ENCODE results near the gene PRKG1.

The PRKG1 gene

GRCh38 chr10:51768886-51769465, 694.7 kb downstream of the PRKG1 start:
- H3F3A ChIP-seq (ENCODE audit: low read depth): no peaks in the 10 kb centered on the region
- H2AFZ ChIP-seq (ENCODE audit: low read length): no peak overlapping the region
- H3K9ac ChIP-seq (ENCODE audit: low read depth, low read length, poor library complexity, severe bottlenecking): no peak overlapping the region
- H4K20me1 ChIP-seq (ENCODE audit: insufficient read depth, low read length, poor library complexity, severe bottlenecking): no peaks in the 10 kb centered on the region
- no peaks in the 10 kb centered on the region for H3K4me1 ChIP-seq (ENCODE audit: insufficient read depth, low read length, poor library complexity, severe bottlenecking)
- no peaks in the 10 kb centered on the region for H3K27me3 ChIP-seq (ENCODE audit: insufficient read depth, low read length, poor library complexity, severe bottlenecking)
- TF ChIP-seq EZH2phosphoT487 (IDR thresholded peaks at IDR 0.05; ENCODE audit: borderline replicate concordance) (no peak), CTCF (conservative IDR thresholded peaks at IDR 0.05; ENCODE audit: low read length) (no peak)
- no peaks in the 10 kb centered on the region for H3K36me3 ChIP-seq (ENCODE audit: insufficient read depth, low read length)
- H3K9me3 ChIP-seq (ENCODE audit: insufficient read depth, low read depth, low read length): no peaks in the 10 kb centered on the region
- no peaks in the 10 kb centered on the region for H3K9me2 ChIP-seq (replicated peaks; ENCODE audit: low read depth, low read length)
- H3K4me2 ChIP-seq (ENCODE audit: low read depth, low read length, poor library complexity, severe bottlenecking): no peak overlapping the region
- H3K4me3 ChIP-seq (ENCODE audit: low read length, poor library complexity, severe bottlenecking): no peak overlapping the region
- no peaks in the 10 kb centered on the region for H3K79me2 ChIP-seq (ENCODE audit: insufficient read depth, low read length)

- H3K9ac ChIP-seq (ENCODE audit: low read depth, low read length, poor library complexity, severe bottlenecking): no peak overlapping the region
- no peaks in the 10 kb centered on the region for H3K4me1 ChIP-seq (ENCODE audit: insufficient read depth, low read length, poor library complexity, severe bottlenecking)
- no peaks in the 10 kb centered on the region for H3K9me2 ChIP-seq (replicated peaks; ENCODE audit: low read depth, low read length)
- no peaks in the 10 kb centered on the region for H3K9me3 ChIP-seq (ENCODE audit: insufficient read depth, low read depth, low read length)
- H3K4me3 ChIP-seq (ENCODE audit: low read length, poor library complexity, severe bottlenecking): no peak overlapping the region
- no peaks in the 10 kb centered on the region for H4K20me1 ChIP-seq (ENCODE audit: insufficient read depth, low read length, poor library complexity, severe bottlenecking)
- no peaks in the 10 kb centered on the region for H3K36me3 ChIP-seq (ENCODE audit: insufficient read depth, low read length)
- H3K27me3 ChIP-seq (ENCODE audit: insufficient read depth, low read length, poor library complexity, severe bottlenecking): no peaks in the 10 kb centered on the region
- H3K4me2 ChIP-seq (ENCODE audit: low read depth, low read length, poor library complexity, severe bottlenecking): no peak overlapping the region
- TF ChIP-seq EZH2phosphoT487 (IDR thresholded peaks at IDR 0.05; ENCODE audit: borderline replicate concordance) (no peak), CTCF (conservative IDR thresholded peaks at IDR 0.05; ENCODE audit: low read length) (no peak)
- no peaks in the 10 kb centered on the region for H3K79me2 ChIP-seq (ENCODE audit: insufficient read depth, low read length)
- no peaks in the 10 kb centered on the region for H3F3A ChIP-seq (ENCODE audit: low read depth)
- no peak overlapping the region for H2AFZ ChIP-seq (ENCODE audit: low read length)
These were observed 696.4 kb downstream of the PRKG1 start for GRCh38 chr10:51770709-51771108.

GRCh38 chr10:51772387-51772786, 698.1 kb downstream of the PRKG1 start:
- Histone ChIP-seq H2AFZ (ENCODE audit: low read length) (no peak overlapping the region), H3K4me1 (ENCODE audit: insufficient read depth, low read length, poor library complexity, severe bottlenecking) (no peaks in the 10 kb centered on the region), H3K36me3 (ENCODE audit: insufficient read depth, low read length) (no peaks in the 10 kb centered on the region), H3F3A (ENCODE audit: low read depth) (no peaks in the 10 kb centered on the region), H3K9me2 (replicated peaks; ENCODE audit: low read depth, low read length) (no peaks in the 10 kb centered on the region), H3K4me2 (ENCODE audit: low read depth, low read length, poor library complexity, severe bottlenecking) (no peak overlapping the region), H4K20me1 (ENCODE audit: insufficient read depth, low read length, poor library complexity, severe bottlenecking) (no peaks in the 10 kb centered on the region), H3K4me3 (ENCODE audit: low read length, poor library complexity, severe bottlenecking) (no peak overlapping the region), H3K9ac (ENCODE audit: low read depth, low read length, poor library complexity, severe bottlenecking) (no peak overlapping the region), H3K9me3 (ENCODE audit: insufficient read depth, low read depth, low read length) (no peaks in the 10 kb centered on the region), H3K27me3 (ENCODE audit: insufficient read depth, low read length, poor library complexity, severe bottlenecking) (no peaks in the 10 kb centered on the region), H3K79me2 (ENCODE audit: insufficient read depth, low read length) (no peaks in the 10 kb centered on the region)
- TF ChIP-seq CTCF (conservative IDR thresholded peaks at IDR 0.05; ENCODE audit: low read length) (no peak), EZH2phosphoT487 (IDR thresholded peaks at IDR 0.05; ENCODE audit: borderline replicate concordance) (no peak)

All from Loucy (cell line).